NCI-H524 treated with DMSO at 0.1 percent for 48 hours (cell line): ENCODE data around the gene APOLD1.
"Not testable (repeated sequence)": the region's sequence is repeated elsewhere in the genome, so short reads cannot be mapped to it uniquely, and the experiment has no call there.

Experiments
- DNase-seq: peaks from one replicate; lab custom pipeline; 2025; lab: John Stamatoyannopoulos, UW

The APOLD1 gene

DNA sequence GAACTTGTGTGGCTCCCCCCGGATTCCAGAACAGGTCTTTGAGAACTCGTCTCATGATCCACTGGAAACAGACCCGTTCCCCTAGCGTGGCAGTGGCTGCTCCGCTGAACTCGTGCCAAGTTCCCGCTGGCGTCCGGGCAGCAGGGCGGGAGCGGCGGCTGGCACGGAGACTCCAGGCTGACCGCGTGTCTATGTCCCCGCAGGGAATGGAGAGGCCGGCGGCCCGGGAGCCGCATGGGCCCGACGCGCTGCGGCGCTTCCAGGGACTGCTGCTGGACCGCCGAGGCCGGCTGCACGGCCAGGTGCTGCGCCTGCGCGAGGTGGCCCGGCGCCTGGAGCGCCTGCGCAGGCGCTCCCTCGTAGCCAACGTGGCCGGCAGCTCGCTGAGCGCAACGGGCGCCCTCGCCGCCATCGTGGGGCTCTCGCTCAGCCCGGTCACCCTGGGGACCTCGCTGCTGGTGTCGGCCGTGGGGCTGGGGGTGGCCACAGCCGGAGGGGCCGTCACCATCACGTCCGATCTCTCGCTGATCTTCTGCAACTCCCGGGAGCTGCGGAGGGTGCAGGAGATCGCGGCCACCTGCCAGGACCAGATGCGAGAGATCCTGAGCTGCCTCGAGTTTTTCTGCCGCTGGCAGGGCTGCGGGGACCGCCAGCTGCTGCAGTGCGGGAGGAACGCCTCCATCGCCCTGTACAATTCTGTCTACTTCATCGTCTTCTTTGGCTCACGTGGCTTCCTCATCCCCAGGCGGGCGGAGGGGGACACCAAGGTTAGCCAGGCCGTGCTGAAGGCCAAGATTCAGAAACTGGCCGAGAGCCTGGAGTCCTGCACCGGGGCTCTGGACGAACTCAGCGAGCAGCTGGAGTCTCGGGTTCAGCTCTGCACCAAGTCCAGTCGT, 1.5 kb downstream of the APOLD1 start:
- DNase-seq, result peak; percentile 4

DNA sequence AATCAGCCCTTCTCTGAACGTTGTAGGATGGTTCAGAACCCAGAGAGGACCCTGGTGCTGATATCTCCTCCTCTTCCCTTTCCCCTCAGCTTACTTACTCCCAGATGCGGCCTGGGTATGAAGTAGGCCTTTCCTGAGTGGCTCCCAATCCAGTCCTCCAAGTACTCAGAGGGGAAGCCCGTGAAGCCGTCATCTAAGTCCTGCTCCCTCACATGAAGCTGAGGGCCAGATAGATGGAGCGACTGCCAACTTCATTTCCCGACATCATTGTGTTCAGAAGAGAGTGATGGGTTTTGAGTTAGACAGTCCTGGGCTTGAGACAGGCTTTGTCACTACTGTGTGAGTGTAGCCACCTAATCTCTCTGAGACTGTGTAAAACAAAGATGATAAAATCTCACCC, 2.7 kb downstream of the APOLD1 start:
- no peak for DNase-seq

DNA sequence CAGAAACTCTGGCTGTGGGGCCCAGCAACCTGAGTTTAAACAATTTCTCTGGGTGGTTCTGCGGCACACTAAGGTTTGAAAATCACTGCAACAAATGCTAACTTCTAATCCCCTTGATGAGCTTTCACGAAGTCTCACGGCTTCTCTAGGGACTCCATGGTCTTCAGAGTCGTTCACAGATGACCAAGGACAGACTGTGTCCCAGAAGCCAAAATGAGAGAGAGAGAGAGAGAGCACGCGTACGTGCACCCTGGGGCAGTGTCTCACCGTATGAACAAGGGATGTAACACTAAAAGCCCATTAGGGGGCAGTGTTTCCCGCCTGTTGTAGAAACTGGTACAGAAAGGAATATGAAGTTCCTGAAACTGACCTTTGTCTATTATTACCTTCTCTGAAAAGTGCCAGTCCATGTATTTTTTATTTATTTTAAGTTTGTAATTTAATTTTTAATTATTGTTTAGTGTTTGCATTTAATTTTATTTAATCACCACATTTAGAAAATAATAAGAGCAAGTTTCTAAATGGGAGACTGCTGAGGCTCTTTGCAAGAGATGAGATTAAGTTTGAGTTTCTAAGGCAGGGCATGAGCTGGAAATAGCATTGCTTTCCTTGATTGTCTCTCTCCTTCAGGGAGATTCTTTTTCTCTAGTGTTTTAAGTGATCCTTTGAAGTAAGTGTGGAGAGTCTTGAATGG, 3.4 kb downstream of the APOLD1 start:
- DNase-seq, result peak; percentile 32

DNA sequence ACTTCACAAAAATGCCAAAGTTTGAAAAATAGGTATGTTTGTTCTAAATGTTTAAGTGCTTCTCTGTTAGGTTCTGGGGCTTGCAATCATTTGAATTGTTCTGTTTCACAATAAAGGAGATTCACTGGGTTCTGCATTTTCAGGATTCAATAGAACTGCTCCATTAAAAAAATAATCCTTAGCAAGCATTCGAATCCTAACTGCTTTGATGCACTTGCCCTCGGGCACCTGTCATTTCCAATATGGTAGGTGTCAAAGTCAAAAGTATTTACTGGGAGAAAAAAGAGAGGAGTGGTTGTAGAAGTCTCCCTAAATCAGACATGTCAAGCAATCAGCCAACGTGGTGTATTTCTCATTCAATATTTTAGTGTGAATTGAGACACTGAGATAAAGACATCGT, 5.5 kb downstream of the APOLD1 start:
- DNase-seq, result no peak

DNA sequence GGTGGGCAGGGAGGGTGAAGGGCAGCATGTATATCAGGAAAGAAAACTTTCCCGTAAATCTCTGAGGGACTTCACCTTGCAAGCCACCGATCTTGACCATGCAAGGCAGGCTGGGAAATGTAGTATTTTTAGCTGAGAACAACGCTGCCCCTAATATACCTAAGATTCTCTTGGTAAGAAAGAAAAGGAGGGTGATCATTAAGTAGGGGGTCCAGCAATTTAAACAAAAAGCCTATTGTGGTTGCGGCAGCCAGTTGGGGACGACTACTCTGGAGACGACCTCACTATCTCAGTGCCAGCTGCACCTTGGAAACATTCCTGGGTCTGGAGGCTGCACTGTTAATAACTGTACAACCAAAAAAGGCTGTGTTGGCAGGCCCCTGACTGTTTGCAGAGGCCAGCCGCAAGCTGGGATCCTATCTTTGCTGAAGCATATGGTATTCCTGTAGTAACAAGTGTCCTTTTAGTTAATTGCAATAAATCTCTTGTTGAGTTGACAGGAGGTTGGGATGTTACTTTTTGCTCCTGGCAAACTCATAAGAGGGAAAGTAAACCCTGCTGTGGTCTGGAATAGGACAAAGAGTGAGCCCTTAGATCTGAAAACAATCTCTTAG, 6.4 kb downstream of the APOLD1 start:
- peak; percentile 65 for DNase-seq

DNA sequence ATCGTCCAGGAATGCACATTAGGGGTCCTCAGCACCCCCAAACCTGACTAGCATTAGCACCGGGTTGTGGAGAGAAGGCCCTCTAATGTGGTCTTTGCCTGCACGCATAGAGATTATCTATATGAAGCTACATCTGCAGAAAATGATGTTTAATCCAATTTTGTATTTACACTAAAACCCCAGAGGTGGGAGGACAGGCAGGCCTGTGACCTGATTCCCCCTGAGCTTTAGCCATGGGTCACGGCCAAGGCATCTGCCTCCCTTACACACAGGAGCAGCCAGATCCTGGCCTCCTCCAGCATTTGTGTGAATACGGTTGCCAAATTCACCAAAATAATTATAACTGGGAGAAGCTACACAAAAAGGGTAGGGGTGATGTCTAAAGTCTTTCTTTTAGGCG, 7.0 kb downstream of the APOLD1 start:
- no peak for DNase-seq

DNA sequence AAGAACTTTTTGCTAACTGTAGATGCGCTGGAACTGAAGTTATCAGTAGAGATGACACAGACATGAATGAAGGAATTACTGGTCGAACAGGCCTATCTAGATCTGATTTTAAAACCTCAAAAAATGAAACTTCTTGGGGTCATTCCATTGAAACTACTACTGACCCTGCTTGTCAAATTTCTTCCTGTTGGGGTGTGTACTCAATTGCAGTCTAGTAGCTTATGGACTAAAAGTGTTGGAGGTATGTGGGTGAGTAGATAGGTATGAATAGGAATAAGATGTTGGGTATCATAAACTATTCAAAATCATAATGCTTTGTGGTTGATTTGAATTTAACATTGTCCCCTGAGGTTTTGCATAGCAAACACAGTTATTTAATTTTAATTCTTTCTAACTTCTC, 9.2 kb downstream of the APOLD1 start:
- no peak for DNase-seq

DNA sequence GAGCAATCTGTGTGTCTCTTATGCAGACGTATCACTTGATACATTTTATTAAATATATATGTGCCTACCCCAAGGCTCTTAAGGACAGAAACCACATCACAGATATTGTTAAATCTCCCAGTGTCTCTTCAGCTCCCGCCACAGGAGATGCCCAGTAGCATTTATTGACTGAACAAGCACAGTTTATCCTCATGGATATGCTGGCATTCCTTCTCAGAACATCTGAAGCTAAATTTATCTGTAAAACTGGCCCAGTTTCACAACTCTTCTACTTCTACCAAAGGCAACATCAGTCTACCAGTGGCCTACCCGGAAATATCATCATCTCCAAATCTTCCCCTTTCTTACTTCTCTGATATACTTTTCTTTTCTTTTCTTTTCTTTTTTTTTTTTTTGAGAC, 10.7 kb downstream of the APOLD1 start:
- no peak for DNase-seq

DNA sequence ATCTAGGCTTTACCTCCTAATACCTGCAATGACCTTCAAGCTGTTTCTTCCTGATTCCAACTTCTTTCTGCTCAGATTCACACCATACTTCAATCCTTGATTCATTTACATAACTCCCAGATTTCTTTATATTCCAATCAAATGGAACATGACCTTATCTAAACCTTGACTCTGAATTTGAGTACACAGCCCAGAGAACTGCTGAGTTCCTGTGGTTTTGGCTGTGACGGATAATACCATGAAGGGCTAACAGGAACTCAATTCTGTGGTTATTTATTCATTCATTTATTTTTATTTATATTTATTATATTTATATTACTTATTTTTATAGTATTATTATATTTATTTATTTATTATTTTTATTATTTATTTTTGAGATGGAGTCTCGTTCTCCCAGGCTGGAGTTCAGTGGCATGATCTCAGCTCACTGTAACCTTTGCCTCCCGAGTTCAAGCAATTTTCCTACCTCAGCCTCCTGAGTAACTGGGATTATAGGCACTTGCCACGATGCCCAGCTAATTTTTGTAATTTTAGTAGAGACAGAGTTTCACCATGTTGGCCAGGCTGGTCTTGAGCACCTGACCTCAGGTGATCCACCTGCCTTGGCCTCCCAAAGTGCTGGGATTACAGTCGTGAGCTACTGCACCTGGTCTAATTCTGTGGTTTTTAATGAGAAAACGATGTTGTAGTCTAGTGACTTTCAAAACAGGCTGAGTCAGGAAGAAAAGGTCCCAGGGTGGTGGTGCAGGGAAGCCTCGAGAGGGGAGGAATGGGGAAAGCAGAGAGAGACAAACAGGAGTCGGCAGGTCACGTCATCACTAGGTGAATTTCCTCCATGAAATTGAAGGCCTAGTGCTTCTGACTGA, 11.7 kb downstream of the APOLD1 start:
- DNase-seq, result no peak

DNA sequence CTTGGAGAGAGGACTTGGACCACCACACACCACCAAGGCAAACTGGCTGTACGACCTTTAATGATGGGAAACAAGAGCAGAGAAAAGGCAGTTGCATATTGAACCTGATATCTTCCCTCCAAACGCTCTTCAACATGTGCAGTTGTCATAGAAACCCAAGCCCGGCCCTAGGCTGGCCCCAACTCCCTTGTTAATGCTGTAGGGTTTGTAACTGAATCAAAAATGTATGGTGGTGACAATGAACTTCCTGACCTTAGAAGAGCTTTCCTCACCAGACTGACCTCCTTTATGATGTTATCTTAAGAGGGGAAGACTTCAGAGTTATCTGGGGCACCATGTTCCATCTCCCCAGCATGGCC, 12.3 kb downstream of the APOLD1 start:
- no peak for DNase-seq

DNA sequence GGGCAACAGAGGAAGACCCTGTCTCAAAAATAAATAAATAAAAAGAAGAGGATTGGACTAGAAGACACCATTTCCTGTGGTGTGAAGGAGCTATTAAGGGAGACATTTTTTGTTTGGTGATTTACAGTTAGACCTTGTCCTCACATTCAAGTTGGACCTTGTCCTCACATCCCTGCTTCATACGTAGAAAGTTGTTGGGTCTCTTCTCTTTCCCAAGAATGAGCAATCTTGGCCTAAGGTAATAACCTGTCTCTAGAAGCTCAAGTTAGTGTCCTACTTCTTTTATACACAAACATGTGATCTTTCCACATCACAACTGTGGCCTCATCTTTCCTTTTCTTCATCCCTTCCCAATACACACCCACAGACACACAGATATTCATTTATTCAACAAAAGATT, 13.0 kb downstream of the APOLD1 start:
- no peak for DNase-seq

DNA sequence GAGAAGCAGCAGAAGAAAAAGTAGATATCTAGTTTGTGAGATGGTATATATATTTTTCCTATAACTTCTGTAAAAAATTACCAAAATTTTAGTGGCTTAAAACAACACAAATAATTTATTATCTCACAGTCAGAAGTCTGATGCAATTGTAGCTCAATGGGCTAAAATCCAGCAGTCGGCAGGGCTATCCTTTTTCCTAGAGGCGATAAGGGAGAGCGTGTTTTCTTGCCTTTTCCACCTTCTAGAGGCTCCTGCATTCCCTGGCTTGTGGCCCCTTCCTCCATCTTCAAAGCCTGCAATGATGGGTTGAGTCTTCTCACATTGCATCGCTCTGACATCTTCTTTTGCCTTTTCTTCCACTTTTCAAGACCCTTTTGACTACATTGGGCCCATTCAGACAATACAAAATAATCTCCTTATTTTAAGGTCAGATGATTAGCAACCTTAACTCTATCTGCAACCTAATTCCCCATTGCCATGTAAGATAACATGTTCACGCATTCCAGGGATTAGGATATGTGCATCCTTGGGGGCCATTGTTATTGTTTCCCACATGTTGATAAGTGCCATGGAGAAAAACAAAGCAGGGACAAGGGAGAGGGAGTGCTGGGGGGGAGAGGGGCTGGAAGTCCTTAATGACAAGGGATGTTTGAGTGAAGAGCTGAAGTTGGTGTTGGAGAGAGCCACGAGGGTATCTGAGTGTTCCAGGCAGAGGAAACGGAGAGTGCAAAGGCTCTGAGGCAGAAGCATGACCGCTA, 13.9 kb downstream of the APOLD1 start:
- no peak for DNase-seq

DNA sequence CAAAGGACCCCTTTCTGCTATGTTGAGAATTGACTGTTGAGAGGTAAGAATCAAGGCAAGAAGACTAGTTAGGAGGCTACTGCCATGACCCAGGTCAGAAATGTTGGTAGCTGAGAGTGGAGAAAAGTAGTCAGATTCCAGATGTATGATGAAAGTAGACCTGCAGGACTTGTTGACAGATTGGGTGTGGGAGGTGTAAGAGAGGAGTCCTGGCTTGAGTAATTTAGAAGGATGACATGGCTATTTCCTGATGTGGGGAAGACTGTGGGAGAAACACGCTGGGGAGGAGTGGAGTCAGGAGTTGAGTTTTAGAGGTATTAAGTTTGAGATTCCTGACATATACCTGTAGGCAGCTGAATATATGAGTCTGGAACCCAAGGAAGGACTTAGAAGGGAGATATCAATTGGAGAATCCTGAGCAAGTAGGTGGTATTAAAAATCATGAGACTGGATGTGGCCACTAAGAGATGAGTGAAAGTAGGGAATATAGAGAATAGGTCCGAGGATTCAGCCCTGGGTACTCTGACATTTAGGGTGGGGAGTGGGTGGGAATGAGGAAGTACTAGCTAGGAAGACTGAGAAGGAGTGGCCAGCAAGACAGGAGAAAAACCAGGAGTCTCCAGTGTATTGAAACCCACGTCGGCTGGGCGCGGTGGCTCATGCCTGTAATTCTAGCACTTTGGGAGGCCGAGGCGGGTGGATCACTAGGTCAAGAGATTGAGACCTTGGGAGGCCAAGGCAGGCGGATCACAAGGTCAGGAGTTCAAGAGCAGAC, 15.1 kb downstream of the APOLD1 start:
- no peak for DNase-seq

DNA sequence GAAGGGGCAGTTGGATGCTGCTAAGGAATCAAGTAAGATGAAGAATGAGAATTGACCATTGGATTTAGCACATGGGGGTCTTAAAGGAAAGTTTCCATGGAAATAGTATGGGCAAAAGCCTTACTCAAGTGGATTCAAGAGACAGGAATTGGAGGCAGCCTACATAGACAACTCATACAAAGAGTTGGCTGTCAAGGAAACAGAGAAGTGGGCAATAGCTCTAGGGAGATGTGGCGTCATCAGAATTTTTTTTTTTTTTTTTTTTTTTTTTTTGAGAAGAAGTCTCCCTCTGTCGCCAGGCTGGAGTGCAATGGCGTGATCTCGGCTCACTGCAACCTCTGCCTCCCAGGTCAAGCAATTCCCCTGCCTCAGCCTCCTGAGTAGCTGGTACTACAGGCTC, 16.2 kb downstream of the APOLD1 start:
- DNase-seq, result not testable (repeated sequence)

DNA sequence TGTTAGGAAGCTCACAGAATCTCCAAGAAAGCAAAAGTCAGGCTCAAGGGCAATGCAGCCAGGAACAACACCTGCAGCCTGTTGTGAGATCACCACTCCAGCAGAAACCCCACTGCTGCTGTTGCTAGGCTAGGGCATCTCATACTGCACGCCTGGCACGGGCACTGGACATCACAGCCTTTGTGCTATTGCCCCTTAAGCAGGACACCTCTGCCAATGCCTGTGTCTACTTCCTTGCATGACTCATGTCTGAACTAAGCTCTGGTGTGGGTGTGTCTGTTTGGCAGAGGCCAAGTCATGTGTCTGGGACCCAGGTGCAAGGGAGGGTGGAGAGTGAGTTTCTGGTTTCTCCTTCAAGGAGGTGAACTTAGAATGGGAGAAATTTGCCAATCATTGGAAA, 17.7 kb downstream of the APOLD1 start:
- DNase-seq, result no peak

DNA sequence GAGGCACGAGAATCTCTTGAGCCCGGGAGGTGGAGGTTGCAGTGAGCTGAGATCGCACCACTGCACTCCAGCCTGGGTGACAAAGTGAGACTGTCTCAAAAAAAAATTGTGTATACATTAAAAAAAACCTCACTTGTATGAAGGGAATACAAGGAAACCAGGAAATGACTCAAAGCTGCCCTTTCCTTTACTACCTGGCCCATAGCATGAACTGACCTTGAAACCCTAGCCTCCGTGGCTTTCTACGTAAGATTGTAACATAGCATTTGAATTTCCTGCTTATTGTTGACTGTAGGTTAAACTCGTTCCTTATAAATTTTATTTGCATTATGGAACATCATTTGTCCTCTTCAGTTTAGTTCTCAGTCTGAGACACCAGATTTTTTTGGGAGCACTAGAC, 18.6 kb downstream of the APOLD1 start:
- no peak for DNase-seq

DNA sequence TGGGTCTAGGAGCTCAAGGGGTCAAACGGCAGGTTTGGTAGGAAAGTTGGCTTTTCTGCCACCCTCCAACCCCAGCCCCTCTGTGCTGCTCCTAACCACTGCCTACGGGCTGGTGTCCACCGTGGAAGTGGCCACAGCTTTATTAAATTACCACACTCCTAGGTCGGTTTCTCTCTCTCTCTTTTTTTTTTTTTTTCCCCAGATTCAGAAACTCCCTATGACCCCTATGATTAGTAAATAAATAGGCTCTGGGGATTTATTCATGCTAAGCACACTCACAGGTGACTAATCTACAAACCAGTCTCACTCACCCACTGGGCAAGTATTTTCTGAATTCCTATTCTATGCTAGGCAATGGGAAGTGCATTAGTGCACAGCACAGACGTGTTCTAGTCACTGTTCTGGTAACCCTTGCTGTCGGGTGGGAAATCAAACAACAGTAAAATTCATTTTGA, 19.0 kb downstream of the APOLD1 start:
- DNase-seq, result no peak

DNA sequence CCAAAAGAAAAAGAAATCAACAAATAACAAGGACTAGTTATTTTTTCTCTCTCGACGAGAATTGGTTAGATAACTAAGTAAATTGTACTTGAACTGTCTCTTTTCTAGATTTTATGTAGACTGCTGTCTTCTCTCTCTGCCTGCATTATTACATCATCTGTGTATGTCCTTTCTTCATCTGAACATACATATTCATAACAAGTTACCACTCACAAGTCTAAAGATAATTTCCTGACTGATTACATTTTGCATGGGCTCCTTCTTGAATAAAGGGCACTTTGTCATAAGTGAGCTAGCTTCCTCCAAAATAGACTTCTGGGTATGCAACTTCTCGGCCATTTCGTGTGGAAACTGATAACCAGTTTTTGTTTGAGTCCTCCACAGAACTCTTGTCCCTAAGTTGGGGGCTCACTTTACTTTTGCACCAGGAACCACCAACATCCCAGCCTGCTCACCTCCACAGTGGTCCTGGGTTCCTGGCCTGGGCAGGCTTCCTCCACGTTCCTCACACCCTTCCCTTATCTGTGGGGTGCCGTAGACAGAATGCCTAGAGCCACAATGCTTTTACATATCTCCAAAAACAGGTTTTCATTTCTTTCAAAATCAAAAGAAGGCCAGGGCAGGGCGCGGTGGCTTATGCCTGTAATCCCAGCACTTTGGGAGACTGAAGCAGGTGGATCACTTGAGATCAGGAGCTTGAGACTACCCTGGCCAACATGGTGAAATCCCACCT, 21.5 kb downstream of the APOLD1 start:
- no peak for DNase-seq

DNA sequence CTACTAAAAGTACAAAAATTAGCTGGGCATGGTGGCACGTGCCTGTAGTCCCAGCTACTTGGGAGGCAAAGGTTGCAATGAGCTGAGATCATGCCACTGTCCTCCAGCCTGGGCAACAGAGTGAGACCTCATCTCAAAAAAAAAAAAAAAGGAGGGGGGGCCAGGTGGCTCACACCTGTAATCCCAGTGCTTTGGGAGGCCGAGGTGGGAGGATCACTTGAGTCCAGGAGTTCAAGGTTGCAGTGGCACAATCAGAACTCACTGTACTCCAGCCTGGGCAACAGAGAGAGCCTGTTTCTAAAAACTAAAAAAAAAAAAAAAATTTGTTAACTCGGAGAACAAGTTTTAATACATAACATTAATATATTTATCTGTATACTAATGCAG, 22.1 kb downstream of the APOLD1 start:
- not testable (repeated sequence) for DNase-seq
